ENCODE results near the gene GLP2R.

- no peak for TF ChIP-seq EP300 (IDR thresholded peaks at IDR 0.05)
- no peak for TF ChIP-seq CTCF (IDR thresholded peaks at IDR 0.05)
- no peak for TF ChIP-seq POLR2A (IDR thresholded peaks at IDR 0.05)
Observed at GRCh38 chr17:9917131-9917530, 91.4 kb downstream of the GLP2R start.
